PC-9 (cell line): ENCODE data around the gene FAAH. TPM values are rescaled to one million over a fixed set of nuclear protein-coding genes. Genes with fewer than 3 reads are reported as not detected.

Experiments used
- BruUV-seq: library from RNA; stranded (reverse); fragments of 400-500 nt; replicated peaks from 2 replicates; lab custom pipeline; 2021; lab: Mats Ljungman, UMichigan
- CTCF ChIA-PET: fragments of 300-600 bp; sonication (Branson Sonifier 250); formaldehyde crosslinking; loops from one replicate; lab custom pipeline; 2022; ENCODE audit warnings: antibody characterized with exemption; lab: Charles Lee
- POLR2A ChIA-PET: fragments of 300-600 bp; sonication (Branson Sonifier 250); formaldehyde crosslinking; loops from one replicate; lab custom pipeline; 2022; ENCODE audit warnings: antibody characterized with exemption; ENCODE audit not compliant: unreplicated experiment; lab: Charles Lee
- DNase-seq, 2 experiments: peaks; one replicate each; pipeline versions ENCODE4 v3.0.0 to v3.0.0-alpha.2; 2015 to 2022; ENCODE audit warnings: mixed read lengths in 1 of 2
- H2AFZ ChIP-seq: fragments of 200-600 bp; sonication (generic); 2 replicates; pipeline ENCODE4 v1.8.1; 2017; ENCODE audit warnings: antibody characterized with exemption
- H3F3A ChIP-seq: fragments of 200-600 bp; sonication (generic); 2 replicates; pipeline ENCODE4 v1.8.1; 2017; ENCODE audit warnings: antibody characterized with exemption, mild to moderate bottlenecking, low read depth; ENCODE audit not compliant: insufficient read depth
- H3K27ac ChIP-seq: fragments of 200-600 bp; sonication (generic); 2 replicates; pipeline ENCODE4 v1.6.1; 2016; ENCODE audit warnings: mixed run types
- H3K27me3 ChIP-seq: fragments of 200-600 bp; sonication (generic); 2 replicates; pipeline ENCODE4 v1.6.1; 2016; ENCODE audit warnings: low read depth, mixed run types; ENCODE audit not compliant: insufficient read depth
- H3K36me3 ChIP-seq: fragments of 200-600 bp; sonication (generic); 2 replicates; pipeline ENCODE4 v1.6.1; 2016; ENCODE audit warnings: low read depth, mixed run types
- H3K4me1 ChIP-seq: fragments of 200-600 bp; sonication (generic); replicated peaks from 2 replicates; pipeline ENCODE4 v1.6.1; 2016; ENCODE audit warnings: mixed run types; ENCODE audit not compliant: insufficient read depth
- H3K4me2 ChIP-seq: fragments of 200-600 bp; sonication (generic); 2 replicates; pipeline ENCODE4 v1.6.1; 2017; ENCODE audit warnings: mixed run types
- H3K4me3 ChIP-seq: fragments of 200-600 bp; sonication (generic); 2 replicates; pipeline ENCODE4 v1.6.1; 2016; ENCODE audit warnings: mixed run types
- H3K79me2 ChIP-seq: fragments of 200-600 bp; sonication (generic); 2 replicates; pipeline ENCODE4 v1.6.1; 2017; ENCODE audit warnings: low read depth, mixed run types
- H3K9me2 ChIP-seq: fragments of 200-600 bp; sonication (generic); 2 replicates; pipeline ENCODE4 v1.8.1; 2017; ENCODE audit warnings: mild to moderate bottlenecking; ENCODE audit not compliant: insufficient read depth
- H3K9me3 ChIP-seq: fragments of 200-600 bp; sonication (generic); 2 replicates; pipeline ENCODE4 v1.8.1; 2016; ENCODE audit warnings: low read depth; ENCODE audit not compliant: insufficient read depth
- H4K20me1 ChIP-seq: fragments of 200-600 bp; sonication (generic); 2 replicates; pipeline ENCODE4 v1.8.1; 2017; ENCODE audit not compliant: insufficient read depth
- CTCF ChIP-seq: fragments of 200-600 bp; sonication (generic); conservative IDR thresholded peaks from 2 replicates; pipeline ENCODE4 v1.6.1; 2017; ENCODE audit warnings: mixed run types, antibody characterized with exemption, mild to moderate bottlenecking, moderate library complexity
- EZH2 ChIP-seq: fragments of 200-600 bp; sonication (generic); IDR thresholded peaks from 2 replicates; pipeline ENCODE4 v1.8.0; 2017; ENCODE audit warnings: antibody characterized with exemption, low read depth
- intact Hi-C: fragments of 100-400 bp; cut with micrococcal nuclease; formaldehyde crosslinking; loops from one replicate; pipeline ENCODE4 v1.10.0; 2022; ENCODE audit not compliant: unreplicated experiment
- total RNA-seq: library from RNA; stranded (reverse); gene quantifications from 2 replicates; pipeline ENCODE4 v1.2.3, GENCODE V29; 2021

Gene FAAH
- total RNA-seq, 1 experiment from 2014 or later: 19.1 TPM

- Histone ChIP-seq H3K4me3 (no peak overlapping the region), H3K9me2 (no peaks in the 10 kb centered on the region), H3K36me3 (no peaks in the 10 kb centered on the region), H3K79me2 (no peaks in the 10 kb centered on the region), H2AFZ (no peak overlapping the region), H4K20me1 (no peaks in the 10 kb centered on the region), H3K4me1 (no peaks in the 10 kb centered on the region), H3K27ac (no peak overlapping the region), H3K9me3 (no peaks in the 10 kb centered on the region), H3F3A (peaks cover 8% of the 10 kb centered on the region; the same call in 1 of the 2 replicates), H3K27me3 (no peaks in the 10 kb centered on the region), H3K4me2 (no peak overlapping the region)
- no peak for DNase-seq
- CTCF ChIA-PET: no interaction called here
- BruUV-seq: no TSS peak
- intact Hi-C loops: no loop called here
- POLR2A ChIA-PET: no interaction called here
- TF ChIP-seq CTCF (no peak), EZH2 (no peak)
Measured at GRCh38 chr1:46372431-46372830, 21.7 kb upstream of the FAAH start.

- Histone ChIP-seq H3K4me1 (no peaks in the 10 kb centered on the region), H3K4me2 (no peak overlapping the region), H3K27me3 (no peaks in the 10 kb centered on the region), H3K9me3 (peaks cover 16% of the 10 kb centered on the region; the same call in 1 of the 2 replicates), H3K9me2 (no peaks in the 10 kb centered on the region), H4K20me1 (no peaks in the 10 kb centered on the region), H2AFZ (no peak overlapping the region), H3K27ac (no peak overlapping the region), H3K4me3 (no peak overlapping the region), H3K79me2 (no peaks in the 10 kb centered on the region), H3F3A (0 out of 2 replicates have a peak, but pooled peaks cover 4% of the 10 kb centered on the region), H3K36me3 (no peaks in the 10 kb centered on the region)
- ChIA-PET CTCF (no interaction called here), POLR2A (no interaction called here)
- intact Hi-C loops: no loop called here
- no peak for DNase-seq
- BruUV-seq: no TSS peak
- no peak for TF ChIP-seq CTCF
- TF ChIP-seq EZH2: no peak
Measured at GRCh38 chr1:46379996-46380395, 14.1 kb upstream of the FAAH start.

- Histone ChIP-seq H3K4me3 (no peak overlapping the region), H3F3A (0 out of 2 replicates have a peak, but pooled peaks cover 4% of the 10 kb centered on the region), H3K4me1 (no peaks in the 10 kb centered on the region), H4K20me1 (no peaks in the 10 kb centered on the region), H3K36me3 (no peaks in the 10 kb centered on the region), H3K79me2 (no peaks in the 10 kb centered on the region), H3K27me3 (no peaks in the 10 kb centered on the region), H3K9me3 (peaks cover 16% of the 10 kb centered on the region; the same call in 1 of the 2 replicates), H3K4me2 (no peak overlapping the region), H2AFZ (no peak overlapping the region), H3K9me2 (no peaks in the 10 kb centered on the region), H3K27ac (no peak overlapping the region)
- no TSS peak for BruUV-seq
- TF ChIP-seq EZH2 (no peak), CTCF (no peak)
- CTCF ChIA-PET: no interaction called here
- DNase-seq: no peak
- POLR2A ChIA-PET: no interaction called here
- intact Hi-C loops: no loop called here
Measured at GRCh38 chr1:46380508-46380907, 13.6 kb upstream of the FAAH start.
